Mucosa of rectum (tissue), 2 donors: ENCODE data around the gene GGTLC2.
"Not testable (repeated sequence)": the region's sequence is repeated elsewhere in the genome, so short reads cannot be mapped to it uniquely, and the experiment has no call there.

Source experiments
- H3K27ac ChIP-seq, 2 donors: one replicate each; pipeline ENCODE4 v1.7.0; 2013; ENCODE audit warnings: inconsistent platforms in 2 of 2, low read depth in 2 of 2, low read length in 2 of 2
- H3K27me3 ChIP-seq, 2 donors: one replicate each; pipeline ENCODE4 v1.7.0; 2013; ENCODE audit warnings: low read length in 2 of 2; ENCODE audit not compliant: control insufficient read depth in 2 of 2, insufficient read depth in 2 of 2
- H3K36me3 ChIP-seq, 2 donors: one replicate each; pipeline ENCODE4 v1.7.0; 2013; ENCODE audit warnings: low read length in 2 of 2; ENCODE audit not compliant: control insufficient read depth in 2 of 2, insufficient read depth in 2 of 2
- H3K4me1 ChIP-seq, 2 donors: one replicate each; pipeline ENCODE4 v1.7.0; 2013; ENCODE audit warnings: low read length in 2 of 2, mild to moderate bottlenecking in 1 of 2; ENCODE audit not compliant: control insufficient read depth in 2 of 2, insufficient read depth in 2 of 2
- H3K4me3 ChIP-seq, 2 donors: one replicate each; pipeline ENCODE4 v1.7.0; 2013; ENCODE audit warnings: low read length in 2 of 2
- H3K9ac ChIP-seq, 2 donors: one replicate each; pipeline ENCODE4 v1.7.0; 2013; ENCODE audit warnings: low read length in 2 of 2, low read depth in 1 of 2, mild to moderate bottlenecking in 1 of 2
- H3K9me3 ChIP-seq, 2 donors: one replicate each; pipeline ENCODE4 v1.7.0; 2013; ENCODE audit warnings: low read length in 2 of 2; ENCODE audit not compliant: control insufficient read depth in 2 of 2
- donor health status: healthy.
- donor health status: Normal muscosa, but diverticular disease.

GGTLC2 gene

DNA sequence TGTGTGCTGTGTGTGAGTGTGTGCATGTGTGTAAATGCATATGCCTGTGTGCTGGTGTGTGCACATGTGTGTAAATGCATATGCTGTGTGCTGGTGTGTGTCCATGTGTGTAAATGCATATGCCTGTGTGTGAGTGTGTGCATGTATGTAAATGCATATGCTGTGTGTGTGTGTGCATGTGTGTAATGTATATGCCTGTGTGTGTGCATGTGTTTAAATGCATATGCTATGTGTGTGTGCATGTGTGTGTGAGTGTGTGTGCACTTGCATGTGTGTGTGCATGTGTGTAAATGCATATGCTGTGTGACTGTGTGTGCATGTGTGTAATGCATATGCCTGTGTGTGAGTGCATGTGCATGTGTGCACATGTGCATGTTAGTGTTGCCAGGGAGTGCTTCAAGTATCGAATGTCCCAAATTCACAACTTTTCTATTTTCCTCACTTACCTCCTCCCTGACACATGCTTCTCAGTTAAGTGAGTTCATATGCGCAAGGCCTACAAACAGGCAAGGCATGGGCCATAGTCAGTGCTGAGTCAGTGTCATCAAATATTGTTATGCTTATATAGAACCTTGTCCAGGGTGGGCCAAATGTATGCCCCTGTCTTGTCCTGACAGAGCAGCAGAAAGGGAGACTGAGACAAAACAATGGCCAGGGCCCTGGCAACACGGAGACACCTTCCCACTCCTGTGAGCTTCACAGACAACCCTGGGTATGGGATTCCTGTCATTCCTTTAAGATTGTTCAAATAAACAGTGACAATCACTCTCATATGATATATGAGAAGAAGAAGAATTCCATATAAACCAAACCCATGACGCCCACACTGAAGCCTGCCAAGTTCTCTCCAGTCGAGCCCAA, 38.6 kb downstream of the GGTLC2 start:
- H3K9ac ChIP-seq = no peak overlapping the region
- no peak overlapping the region for H3K4me3 ChIP-seq

DNA sequence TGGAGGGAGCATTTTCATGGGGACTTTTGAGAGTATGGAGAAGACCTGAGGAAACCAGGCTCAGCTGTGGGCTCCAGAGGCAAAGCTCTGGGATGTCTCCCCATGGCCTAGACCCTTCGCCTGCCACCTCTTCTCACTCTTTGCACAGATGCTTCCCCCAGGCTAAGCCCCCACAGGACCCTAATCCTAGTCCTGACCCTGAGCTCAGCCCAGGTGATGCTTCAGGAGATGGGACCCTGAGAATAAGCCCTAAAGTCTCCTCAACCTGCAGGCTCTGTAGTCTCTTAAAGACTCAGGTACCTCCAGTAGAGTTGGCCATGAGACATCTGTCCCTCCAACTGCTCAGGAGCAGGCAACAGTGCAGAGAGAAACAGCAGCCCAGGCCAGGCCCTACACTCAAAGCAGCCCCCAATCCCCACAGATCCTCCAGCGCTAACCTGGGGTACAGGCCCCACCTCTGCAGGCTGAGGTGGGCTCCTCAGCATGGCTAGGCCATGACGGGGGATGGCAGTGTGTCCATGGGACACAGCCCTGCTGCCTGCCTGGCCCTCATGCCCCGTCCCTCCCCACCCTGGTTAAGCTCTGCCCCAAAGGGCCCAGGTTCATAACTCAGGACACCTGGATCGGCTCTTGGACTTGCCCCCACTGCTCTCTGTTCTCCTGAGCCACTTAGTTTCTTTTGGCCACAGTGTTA, 39.4 kb downstream of the GGTLC2 start:
- Histone ChIP-seq H3K9ac (no peak overlapping the region), H3K4me1 (peaks cover 4 to 10% of the 10 kb centered on the region in 2 donors), H3K36me3 (no peaks in the 10 kb centered on the region), H3K4me3 (no peak overlapping the region), H3K9me3 (no peaks in the 10 kb centered on the region), H3K27ac (no peak overlapping the region), H3K27me3 (no peaks in the 10 kb centered on the region)

More for the DNA sequence above, 38.6 kb downstream of the GGTLC2 start:
- Histone ChIP-seq H3K9me3 (no peaks in the 10 kb centered on the region), H3K36me3 (no peaks in the 10 kb centered on the region), H3K27ac (no peak overlapping the region), H3K4me1 (peaks cover 4 to 10% of the 10 kb centered on the region in 2 donors), H3K27me3 (no peaks in the 10 kb centered on the region)

DNA sequence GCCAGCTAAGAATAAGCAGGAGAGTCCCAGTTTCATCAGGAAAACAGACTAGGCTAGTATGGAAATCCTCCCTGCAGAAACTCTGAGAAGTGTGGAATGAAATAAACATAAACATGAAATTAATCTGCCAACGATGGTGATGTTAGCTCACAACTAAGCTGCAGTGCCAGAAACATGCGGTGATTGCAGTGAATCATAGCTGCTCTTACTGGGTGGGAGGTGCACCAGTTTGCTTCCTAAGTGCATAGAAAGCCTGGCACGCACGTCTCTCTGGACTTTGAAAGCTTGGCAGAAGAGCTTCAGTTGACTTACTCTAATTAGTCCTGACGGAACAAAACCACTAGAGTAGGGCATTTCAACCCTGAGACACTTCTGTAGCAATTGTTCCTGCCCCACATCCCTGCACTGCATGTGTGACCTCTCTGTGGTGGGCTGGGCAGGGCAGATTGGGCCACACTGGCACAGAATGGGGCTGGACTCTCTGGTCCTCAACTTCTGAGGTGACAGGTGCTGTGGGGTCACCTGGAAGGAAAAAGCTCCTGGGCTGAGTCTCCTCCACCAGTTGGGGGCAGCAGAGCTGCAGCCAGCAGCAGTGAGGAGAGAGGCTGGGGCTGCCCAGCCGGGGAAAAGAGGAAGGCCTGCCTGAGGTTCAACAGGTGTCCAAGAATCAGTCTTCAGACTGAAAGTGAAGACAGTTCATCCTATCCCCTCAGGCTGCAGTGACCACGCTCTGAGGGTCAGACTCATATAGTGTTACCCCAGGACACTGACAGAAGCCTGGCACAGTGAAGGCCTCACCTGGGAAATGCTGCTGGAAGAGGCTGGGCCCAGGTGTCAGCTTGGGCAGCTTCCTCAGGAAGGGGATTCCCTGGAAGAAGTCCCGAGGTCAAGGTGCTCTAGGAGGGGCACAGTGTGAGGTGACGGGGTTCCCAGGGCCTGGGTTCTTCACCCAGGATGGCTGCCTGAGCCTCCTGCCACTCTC, 40.5 kb downstream of the GGTLC2 start:
- H3K4me3 ChIP-seq = no peak overlapping the region
- no peak overlapping the region for H3K27ac ChIP-seq

DNA sequence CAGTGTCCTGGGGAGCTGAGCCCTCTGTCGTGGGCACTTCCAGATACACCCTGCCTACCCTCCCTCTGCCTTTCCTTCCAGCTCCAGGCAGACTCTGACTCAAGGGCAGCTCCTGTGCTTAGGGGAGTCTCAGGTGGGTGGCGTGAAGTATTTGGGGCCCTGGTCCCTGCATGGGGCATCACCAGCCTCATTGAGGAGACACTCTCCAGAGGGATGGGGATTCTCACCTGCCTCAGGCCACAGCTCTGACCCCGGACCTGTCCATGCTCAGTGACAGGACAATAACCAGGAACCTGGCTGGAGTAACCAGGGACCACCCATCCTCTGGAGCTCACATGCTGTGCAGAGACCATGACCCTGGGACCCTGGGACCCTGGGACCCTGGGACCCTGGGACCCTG, 41.2 kb downstream of the GGTLC2 start:
- H3K36me3 ChIP-seq = no peaks in the 10 kb centered on the region
- no peak overlapping the region for H3K27ac ChIP-seq
- H3K4me3 ChIP-seq = no peak overlapping the region
- H3K27me3 ChIP-seq = no peaks in the 10 kb centered on the region
- no peaks in the 10 kb centered on the region for H3K9me3 ChIP-seq
- no peak overlapping the region for H3K9ac ChIP-seq
- peaks cover 4 to 10% of the 10 kb centered on the region in 2 donors for H3K4me1 ChIP-seq

More for the DNA sequence above, 40.5 kb downstream of the GGTLC2 start:
- no peaks in the 10 kb centered on the region for H3K9me3 ChIP-seq
- no peak overlapping the region for H3K9ac ChIP-seq
- H3K4me1 ChIP-seq = peaks cover 4 to 10% of the 10 kb centered on the region in 2 donors
- H3K27me3 ChIP-seq = no peaks in the 10 kb centered on the region
- no peaks in the 10 kb centered on the region for H3K36me3 ChIP-seq

DNA sequence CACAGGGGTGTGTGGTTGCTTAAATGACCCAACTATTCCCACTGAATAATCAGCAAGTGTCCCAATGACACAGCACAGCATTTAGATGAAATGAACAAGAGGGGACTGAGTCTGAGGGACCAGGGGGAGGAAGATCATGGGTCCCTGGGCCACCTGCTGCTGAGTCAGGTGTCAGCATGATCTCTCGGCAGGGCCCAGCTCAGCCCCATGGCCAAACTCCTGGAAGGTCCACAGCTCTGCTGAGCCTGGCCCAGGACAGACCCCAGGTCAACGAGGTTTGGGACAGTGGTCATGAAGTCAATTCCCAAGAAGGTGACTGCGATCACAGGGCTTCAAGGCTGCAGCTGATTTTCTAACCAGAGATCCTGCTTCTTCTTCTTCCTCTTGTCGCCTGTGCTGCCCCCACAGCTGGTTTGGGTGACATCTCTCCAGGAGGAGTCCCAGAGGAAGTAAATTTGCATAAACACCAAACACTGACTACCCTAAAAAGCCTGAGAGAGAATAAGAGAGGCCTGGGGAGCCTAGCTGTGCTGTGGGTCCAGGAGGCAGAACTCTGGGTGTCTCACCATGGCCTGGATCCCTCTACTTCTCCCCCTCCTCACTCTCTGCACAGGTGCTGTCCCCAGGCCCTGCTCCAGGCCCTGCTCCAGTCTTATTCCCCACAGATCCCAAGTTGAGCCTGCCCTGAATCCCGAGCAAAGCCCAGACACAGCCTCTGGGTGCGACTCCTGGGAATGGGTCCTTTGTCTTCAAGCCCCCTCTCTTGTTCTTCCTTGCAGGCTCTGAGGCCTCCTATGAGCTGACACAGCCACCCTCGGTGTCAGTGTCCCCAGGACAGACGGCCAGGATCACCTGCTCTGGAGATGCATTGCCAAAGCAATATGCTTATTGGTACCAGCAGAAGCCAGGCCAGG, 42.0 kb downstream of the GGTLC2 start:
- H3K27ac ChIP-seq, H3K36me3 ChIP-seq, H3K9ac ChIP-seq, H3K4me1 ChIP-seq, H3K9me3 ChIP-seq, H3K27me3 ChIP-seq, H3K4me3 ChIP-seq: not testable (repeated sequence)

- peaks cover 7 to 10% of the 10 kb centered on the region in 2 donors for H3K4me1 ChIP-seq
- H3K27ac ChIP-seq = no peak overlapping the region
- no peaks in the 10 kb centered on the region for H3K36me3 ChIP-seq
- no peak overlapping the region for H3K9ac ChIP-seq
- H3K9me3 ChIP-seq = no peaks in the 10 kb centered on the region
- no peak overlapping the region for H3K4me3 ChIP-seq
- H3K27me3 ChIP-seq = no peaks in the 10 kb centered on the region
Observed at GRCh38 chr22:22687638-22688500, 43.5 kb downstream of the GGTLC2 start.

GRCh38 chr22:22689621-22690345, 45.4 kb downstream of the GGTLC2 start:
- Histone ChIP-seq H3K36me3 (no peaks in the 10 kb centered on the region), H3K9ac (no peak overlapping the region), H3K9me3 (no peaks in the 10 kb centered on the region), H3K4me1 (peaks cover 9 to 12% of the 10 kb centered on the region in 2 donors), H3K4me3 (no peak overlapping the region), H3K27ac (no peak overlapping the region), H3K27me3 (no peaks in the 10 kb centered on the region)

DNA sequence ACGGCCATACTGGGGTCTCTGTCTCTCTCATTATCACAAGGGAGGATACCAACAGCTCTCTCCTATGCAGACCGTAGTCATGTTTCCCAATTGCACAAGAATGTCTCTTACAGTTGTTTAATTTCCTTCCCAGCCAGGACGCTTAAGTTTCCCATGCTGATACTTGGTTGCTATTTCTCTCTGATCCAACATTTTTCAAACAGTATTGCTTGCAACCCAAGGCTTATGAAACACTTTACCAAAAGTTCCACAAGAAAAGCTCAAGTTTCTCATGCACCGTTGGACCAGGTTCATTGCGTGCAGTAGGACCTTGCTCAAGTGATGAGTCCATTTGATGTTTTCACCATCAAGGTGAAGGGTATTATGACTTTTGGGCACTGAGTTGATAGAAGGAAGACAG, 46.6 kb downstream of the GGTLC2 start:
- H3K4me1 ChIP-seq = peaks cover 8 to 11% of the 10 kb centered on the region in 2 donors
- H3K36me3 ChIP-seq = no peaks in the 10 kb centered on the region
- no peak overlapping the region for H3K9ac ChIP-seq
- no peak overlapping the region for H3K4me3 ChIP-seq
- H3K27ac ChIP-seq = no peak overlapping the region
- no peaks in the 10 kb centered on the region for H3K9me3 ChIP-seq
- no peaks in the 10 kb centered on the region for H3K27me3 ChIP-seq
